ENCODE measurements around the gene CDK6.

GRCh38 chr7:92613720-92614119, 222.7 kb downstream of the CDK6 start:
- TF ChIP-seq CTCF (IDR thresholded peaks at IDR 0.05): no peak
- no peak for TF ChIP-seq POLR2A (IDR thresholded peaks at IDR 0.05)

Measured in prostate gland (tissue), 2 donors.